LNCaP clone FGC (cell line): ENCODE results near the gene NOTCH4.
"Not testable (repeated sequence)": the region's sequence is repeated elsewhere in the genome, so short reads cannot be mapped to it uniquely, and the experiment has no call there.

Experiments used
- DNase-seq: peaks from one replicate; pipeline ENCODE4 v3.0.0-alpha.2; 2011; ENCODE audit warnings: low read depth
- H3K4me3 ChIP-seq: 2 replicates; pipeline ENCODE4 v1.5.1; 2011; ENCODE audit warnings: mild to moderate bottlenecking, low read depth, low read length, control low read depth
- TF ChIP-seq, protein P1 (sequence below): IDR thresholded peaks from 2 replicates; pipeline ENCODE4 v1.5.1; 2012; ENCODE audit warnings: mild to moderate bottlenecking; ENCODE audit not compliant: control insufficient read depth, insufficient read depth; ENCODE audit errors: extremely low read depth

The NOTCH4 gene

GRCh38 chr6:32189742-32190053 lies 34.2 kb downstream of the NOTCH4 start:
- peak overlapping the region; percentile 76 for H3K4me3 ChIP-seq
- DNase-seq, result no peak
- TF ChIP-seq, protein P1, sequence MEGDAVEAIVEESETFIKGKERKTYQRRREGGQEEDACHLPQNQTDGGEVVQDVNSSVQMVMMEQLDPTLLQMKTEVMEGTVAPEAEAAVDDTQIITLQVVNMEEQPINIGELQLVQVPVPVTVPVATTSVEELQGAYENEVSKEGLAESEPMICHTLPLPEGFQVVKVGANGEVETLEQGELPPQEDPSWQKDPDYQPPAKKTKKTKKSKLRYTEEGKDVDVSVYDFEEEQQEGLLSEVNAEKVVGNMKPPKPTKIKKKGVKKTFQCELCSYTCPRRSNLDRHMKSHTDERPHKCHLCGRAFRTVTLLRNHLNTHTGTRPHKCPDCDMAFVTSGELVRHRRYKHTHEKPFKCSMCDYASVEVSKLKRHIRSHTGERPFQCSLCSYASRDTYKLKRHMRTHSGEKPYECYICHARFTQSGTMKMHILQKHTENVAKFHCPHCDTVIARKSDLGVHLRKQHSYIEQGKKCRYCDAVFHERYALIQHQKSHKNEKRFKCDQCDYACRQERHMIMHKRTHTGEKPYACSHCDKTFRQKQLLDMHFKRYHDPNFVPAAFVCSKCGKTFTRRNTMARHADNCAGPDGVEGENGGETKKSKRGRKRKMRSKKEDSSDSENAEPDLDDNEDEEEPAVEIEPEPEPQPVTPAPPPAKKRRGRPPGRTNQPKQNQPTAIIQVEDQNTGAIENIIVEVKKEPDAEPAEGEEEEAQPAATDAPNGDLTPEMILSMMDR, result no peak

DNA sequence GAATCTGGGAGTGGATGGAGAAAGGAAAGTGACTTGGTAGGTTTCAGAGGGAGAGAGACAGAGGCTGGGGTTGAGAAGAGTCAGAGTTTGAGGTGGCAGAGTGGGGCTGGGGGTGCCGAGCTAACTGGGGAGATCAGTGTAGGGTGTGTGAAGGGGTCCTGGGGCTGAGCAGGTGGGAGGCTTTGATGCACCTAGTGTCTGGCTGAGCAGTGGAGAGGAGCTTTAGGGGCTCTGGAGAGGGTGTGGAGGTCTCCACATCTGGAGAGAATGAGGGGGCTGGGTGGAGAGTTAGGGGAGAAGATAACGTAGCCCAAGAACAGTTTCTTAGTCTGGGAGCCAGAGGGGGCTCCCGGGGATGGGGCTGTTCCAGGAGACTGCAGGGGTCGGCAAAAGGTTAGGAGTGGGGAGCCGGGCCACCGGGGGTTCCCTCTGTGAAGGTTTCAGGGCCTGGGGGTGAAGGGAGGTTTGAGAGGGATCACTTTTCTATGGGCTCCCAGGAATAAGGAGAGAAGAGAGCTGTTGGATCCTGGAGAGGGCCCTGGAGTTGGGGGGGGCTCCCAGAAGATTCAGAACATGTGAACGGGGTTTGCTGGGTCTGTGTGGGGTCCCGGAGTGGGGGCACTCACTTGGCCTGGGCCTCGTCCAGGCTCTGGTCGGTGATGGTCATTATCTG lies 34.7 kb downstream of the NOTCH4 start:
- no peak for DNase-seq
- peak overlapping the region; percentile 76 for H3K4me3 ChIP-seq
- TF ChIP-seq, protein P1, result no peak

DNA sequence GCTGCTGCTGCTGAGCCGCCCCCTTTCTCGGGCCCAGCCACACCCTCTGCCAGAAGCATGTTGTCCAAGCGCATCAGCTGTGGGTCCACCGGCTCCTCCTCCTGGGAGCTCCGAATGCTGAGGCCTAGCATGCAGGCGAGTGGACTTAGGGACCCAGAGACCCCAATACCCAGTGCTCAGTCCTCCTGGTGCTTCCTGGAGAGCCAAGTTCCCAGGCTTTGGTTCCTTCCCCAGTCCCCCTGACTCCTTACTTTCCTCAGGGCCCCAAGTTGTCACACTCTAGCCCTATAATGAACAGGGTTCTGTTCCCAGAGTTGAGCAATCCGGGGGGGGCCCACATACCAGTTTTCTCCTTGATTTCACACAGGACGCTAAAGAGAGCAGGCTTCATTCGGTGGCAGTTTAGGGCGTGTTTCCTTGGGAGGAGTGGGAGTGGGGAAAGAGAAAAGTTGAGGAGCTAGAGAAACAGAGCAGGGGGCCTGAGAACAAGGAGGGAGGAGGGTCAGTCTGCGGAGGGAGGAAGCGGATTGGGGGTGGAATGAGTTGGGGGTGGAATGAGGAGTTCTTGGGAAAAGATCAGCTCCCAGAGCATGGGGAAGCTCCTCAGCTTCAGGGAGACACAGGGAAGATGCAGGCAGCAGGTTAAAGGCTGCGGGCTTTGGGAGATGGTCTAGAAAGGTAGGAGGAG lies 35.3 kb downstream of the NOTCH4 start:
- no peak for DNase-seq
- peak overlapping the region; percentile 76 for H3K4me3 ChIP-seq
- TF ChIP-seq, protein P1, result no peak

DNA sequence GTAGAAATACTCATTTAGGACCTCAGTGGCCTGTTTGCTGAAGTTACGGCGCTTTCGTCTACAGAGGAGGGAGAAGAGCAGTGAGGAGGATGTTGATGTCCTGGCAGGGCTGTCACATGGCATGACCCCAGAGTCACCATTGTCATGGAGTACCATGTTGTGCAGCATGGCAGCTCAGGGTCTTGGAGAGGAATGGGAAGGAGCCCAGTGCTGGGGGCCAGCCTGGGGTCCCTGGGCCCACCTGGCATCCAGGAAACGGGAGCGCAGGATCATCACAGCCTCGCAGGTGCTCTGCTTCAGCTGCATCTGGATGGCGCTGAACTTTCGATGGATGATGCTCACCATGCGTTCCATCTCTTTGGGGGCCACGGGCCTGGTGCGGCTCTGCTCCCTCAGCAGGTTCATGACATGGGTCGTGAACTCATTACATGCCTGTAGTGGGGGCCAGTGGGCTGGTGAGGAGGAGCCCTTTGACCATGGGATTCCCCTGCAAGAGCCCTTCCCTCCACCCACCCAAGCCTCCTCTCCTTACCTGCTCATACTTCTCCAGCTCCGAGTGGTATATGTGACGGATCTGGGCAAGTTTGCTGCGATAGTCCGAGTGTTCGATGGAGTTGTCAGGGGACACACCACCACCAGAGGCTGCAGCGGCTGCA lies 36.0 kb downstream of the NOTCH4 start:
- H3K4me3 ChIP-seq, DNase-seq: not testable (repeated sequence)

- DNase-seq, result no peak
- TF ChIP-seq, protein P1, result no peak
- H3K4me3 ChIP-seq, result no peak overlapping the region
Observed at GRCh38 chr6:32187009-32187709, 36.7 kb downstream of the NOTCH4 start.

GRCh38 chr6:32186151-32186840 lies 37.6 kb downstream of the NOTCH4 start:
- not testable (repeated sequence) for H3K4me3 ChIP-seq, DNase-seq

DNA sequence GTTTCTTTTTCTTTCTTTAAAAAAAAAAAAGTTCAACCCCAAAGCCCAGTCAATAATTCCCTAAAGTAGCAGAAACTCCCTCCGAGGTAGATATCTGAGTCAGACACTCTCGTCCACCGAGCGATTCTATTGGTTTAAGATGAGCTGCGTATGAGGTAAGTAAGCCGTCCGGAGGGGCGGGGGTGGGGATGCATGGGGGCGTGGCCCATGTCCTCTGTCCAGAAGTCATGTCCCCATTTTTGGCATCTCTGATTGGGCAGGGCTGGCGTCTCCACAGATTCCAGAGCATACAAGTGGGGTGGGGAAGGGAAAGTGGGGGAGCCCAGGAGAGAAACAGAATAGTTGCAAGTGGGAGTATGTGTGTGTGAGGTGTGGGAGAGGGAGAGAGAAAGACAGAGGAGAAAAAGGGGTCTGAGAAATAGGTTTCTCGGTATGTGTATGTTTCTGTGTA lies 38.2 kb downstream of the NOTCH4 start:
- H3K4me3 ChIP-seq, DNase-seq: not testable (repeated sequence)

DNA sequence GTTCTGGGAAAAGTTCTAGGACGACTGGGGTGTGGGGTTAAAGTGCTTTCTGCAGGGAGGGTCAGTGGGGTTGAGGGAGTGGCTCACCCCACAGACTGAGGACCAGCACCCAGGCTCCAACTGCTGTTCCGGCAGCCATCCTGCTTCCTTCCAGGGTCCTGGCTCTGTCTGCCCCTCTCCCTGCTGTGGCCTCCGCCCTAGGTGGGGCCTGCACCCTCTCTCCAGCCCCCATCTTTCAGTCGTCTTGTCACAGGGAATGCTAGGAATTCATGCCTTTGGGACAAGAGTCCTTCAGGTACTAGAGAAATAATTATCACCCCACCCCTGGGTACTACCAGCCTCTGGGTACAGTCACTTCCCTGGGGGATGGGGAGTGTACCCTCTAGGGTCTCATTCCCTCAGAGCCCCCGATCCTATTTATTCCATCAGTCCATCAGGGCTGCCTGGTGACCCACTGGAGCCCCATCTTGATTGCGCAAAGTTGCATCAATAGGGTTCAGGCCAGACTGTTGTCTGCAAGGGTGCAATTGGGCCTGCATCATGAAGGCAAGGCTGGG lies 39.7 kb downstream of the NOTCH4 start, which contains the start of gene AGER:
Gene AGER, minus strand, starts transcription at position 170 of the 557 bp plus-strand sequence. Its CDS starts 31 bp downstream, at position 139.
- TF ChIP-seq, protein P1, result no peak
- no peak within 1 kb of the TSS for H3K4me3 ChIP-seq
- no peak for DNase-seq
